Parathyroid adenoma (tissue), 2 donors: ENCODE measurements around the gene ELAVL4.
A peak's percentile ranks its signal among the peaks of the same experiment; 100 is the strongest.

ENCODE experiments used
- H2AFZ ChIP-seq: fragments of 300-600 bp; sonication (generic); one replicate; pipeline ENCODE4 v1.7.0; 2017; ENCODE audit warnings: antibody characterized with exemption, mild to moderate bottlenecking
- H3K27ac ChIP-seq: fragments of 300-600 bp; sonication (generic); one replicate; pipeline ENCODE4 v1.7.0; 2017
- H3K27me3 ChIP-seq: fragments of 300-600 bp; sonication (generic); one replicate; pipeline ENCODE4 v1.7.0; 2017; ENCODE audit warnings: low read length; ENCODE audit not compliant: control insufficient read depth, insufficient read depth
- H3K36me3 ChIP-seq: fragments of 300-600 bp; sonication (generic); one replicate; pipeline ENCODE4 v1.7.0; 2017; ENCODE audit warnings: low read length; ENCODE audit not compliant: control insufficient read depth, insufficient read depth
- H3K4me1 ChIP-seq: fragments of 300-600 bp; sonication (generic); one replicate; pipeline ENCODE4 v1.7.0; 2017; ENCODE audit warnings: control low read depth
- H3K4me2 ChIP-seq: fragments of 300-600 bp; sonication (generic); one replicate; pipeline ENCODE4 v1.7.0; 2017; ENCODE audit warnings: low read length
- H3K4me3 ChIP-seq: fragments of 300-600 bp; sonication (generic); one replicate; pipeline ENCODE4 v1.7.0; 2017; ENCODE audit warnings: low read depth, low read length
- H3K79me2 ChIP-seq: fragments of 300-600 bp; sonication (generic); one replicate; pipeline ENCODE4 v1.7.0; 2017; ENCODE audit warnings: control low read depth
- H3K9ac ChIP-seq: fragments of 300-600 bp; sonication (generic); one replicate; pipeline ENCODE4 v1.7.0; 2017; ENCODE audit warnings: mild to moderate bottlenecking
- H3K9me3 ChIP-seq: fragments of 300-600 bp; sonication (generic); one replicate; pipeline ENCODE4 v1.7.0; 2017; ENCODE audit warnings: low read length; ENCODE audit not compliant: control insufficient read depth
- TF ChIP-seq, protein P1 (sequence below): fragments of 300-600 bp; sonication (generic); IDR thresholded peaks from one replicate; pipeline ENCODE4 v1.7.0; 2017; ENCODE audit warnings: antibody characterized with exemption, mild to moderate bottlenecking
- donor health status: primary hyperparathyroidism.

ELAVL4 gene

GRCh38 chr1:50080904-50081586 lies 27.7 kb upstream of the ELAVL4 start:
- no peaks in the 10 kb centered on the region for H3K79me2 ChIP-seq
- no peaks in the 10 kb centered on the region for H3K9me3 ChIP-seq
- no peak overlapping the region for H3K4me2 ChIP-seq

DNA sequence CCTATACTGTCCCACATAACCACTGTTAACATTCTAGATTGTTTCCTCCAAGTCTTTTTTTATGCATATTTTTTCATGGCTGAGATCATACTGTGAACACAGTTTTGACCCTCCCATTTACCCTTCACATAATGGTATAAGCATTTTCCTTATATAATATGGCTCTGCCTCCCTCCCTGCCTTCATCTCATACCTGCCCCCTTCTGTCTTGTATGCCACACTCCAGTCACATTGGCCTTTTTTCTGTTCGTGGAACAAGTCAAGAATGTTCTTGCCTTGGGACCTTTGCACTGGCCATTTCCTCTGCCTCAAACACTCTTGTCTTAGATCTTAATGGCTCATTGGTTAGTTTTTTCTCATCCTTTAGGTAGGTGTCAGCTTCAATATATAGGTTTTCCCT lies 24.3 kb upstream of the ELAVL4 start:
- TF ChIP-seq, protein P1, sequence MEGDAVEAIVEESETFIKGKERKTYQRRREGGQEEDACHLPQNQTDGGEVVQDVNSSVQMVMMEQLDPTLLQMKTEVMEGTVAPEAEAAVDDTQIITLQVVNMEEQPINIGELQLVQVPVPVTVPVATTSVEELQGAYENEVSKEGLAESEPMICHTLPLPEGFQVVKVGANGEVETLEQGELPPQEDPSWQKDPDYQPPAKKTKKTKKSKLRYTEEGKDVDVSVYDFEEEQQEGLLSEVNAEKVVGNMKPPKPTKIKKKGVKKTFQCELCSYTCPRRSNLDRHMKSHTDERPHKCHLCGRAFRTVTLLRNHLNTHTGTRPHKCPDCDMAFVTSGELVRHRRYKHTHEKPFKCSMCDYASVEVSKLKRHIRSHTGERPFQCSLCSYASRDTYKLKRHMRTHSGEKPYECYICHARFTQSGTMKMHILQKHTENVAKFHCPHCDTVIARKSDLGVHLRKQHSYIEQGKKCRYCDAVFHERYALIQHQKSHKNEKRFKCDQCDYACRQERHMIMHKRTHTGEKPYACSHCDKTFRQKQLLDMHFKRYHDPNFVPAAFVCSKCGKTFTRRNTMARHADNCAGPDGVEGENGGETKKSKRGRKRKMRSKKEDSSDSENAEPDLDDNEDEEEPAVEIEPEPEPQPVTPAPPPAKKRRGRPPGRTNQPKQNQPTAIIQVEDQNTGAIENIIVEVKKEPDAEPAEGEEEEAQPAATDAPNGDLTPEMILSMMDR: no peak
- Histone ChIP-seq H3K79me2 (no peaks in the 10 kb centered on the region), H3K27ac (no peak overlapping the region)

More at GRCh38 chr1:50080904-50081586, 27.7 kb upstream of the ELAVL4 start:
- Histone ChIP-seq H3K27ac (no peak overlapping the region), H2AFZ (no peak overlapping the region), H3K27me3 (no peaks in the 10 kb centered on the region), H3K36me3 (no peaks in the 10 kb centered on the region), H3K4me3 (no peak overlapping the region), H3K4me1 (no peaks in the 10 kb centered on the region), H3K9ac (no peak overlapping the region)
- TF ChIP-seq, protein P1: peak; percentile 23

DNA sequence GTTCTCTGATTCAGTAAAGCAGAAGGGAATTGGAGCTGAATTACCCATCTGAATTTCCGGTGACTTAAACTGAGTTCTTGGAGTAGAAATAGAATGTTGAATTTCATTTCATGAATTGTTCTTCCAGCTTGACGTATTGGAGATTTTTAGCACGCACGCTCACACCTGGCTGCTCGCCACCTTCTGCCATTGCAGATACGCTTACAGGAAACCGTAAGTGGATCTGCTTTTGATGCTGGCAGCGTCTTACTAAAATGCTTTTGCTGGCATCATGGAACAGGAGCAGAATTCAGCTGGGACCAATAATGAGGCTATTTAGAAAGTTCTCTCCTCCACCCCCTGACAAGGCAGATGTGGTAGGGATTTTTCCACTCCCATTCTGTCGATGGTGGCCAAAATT lies 17.7 kb upstream of the ELAVL4 start:
- no peak overlapping the region for H3K9ac ChIP-seq
- H3K4me1 ChIP-seq: no peaks in the 10 kb centered on the region
- H3K79me2 ChIP-seq: no peaks in the 10 kb centered on the region
- no peaks in the 10 kb centered on the region for H3K27me3 ChIP-seq
- no peak overlapping the region for H3K4me3 ChIP-seq
- H2AFZ ChIP-seq: no peak overlapping the region
- H3K27ac ChIP-seq: no peak overlapping the region
- no peaks in the 10 kb centered on the region for H3K9me3 ChIP-seq
- no peaks in the 10 kb centered on the region for H3K36me3 ChIP-seq
- no peak overlapping the region for H3K4me2 ChIP-seq
- TF ChIP-seq, protein P1: no peak

More for the DNA sequence above, 24.3 kb upstream of the ELAVL4 start:
- H3K4me1 ChIP-seq: no peaks in the 10 kb centered on the region
- H3K9me3 ChIP-seq: no peaks in the 10 kb centered on the region
- H3K9ac ChIP-seq: no peak overlapping the region
- no peaks in the 10 kb centered on the region for H3K27me3 ChIP-seq
- H3K4me2 ChIP-seq: no peak overlapping the region
- no peak overlapping the region for H3K4me3 ChIP-seq
- no peaks in the 10 kb centered on the region for H3K36me3 ChIP-seq
- H2AFZ ChIP-seq: no peak overlapping the region

DNA sequence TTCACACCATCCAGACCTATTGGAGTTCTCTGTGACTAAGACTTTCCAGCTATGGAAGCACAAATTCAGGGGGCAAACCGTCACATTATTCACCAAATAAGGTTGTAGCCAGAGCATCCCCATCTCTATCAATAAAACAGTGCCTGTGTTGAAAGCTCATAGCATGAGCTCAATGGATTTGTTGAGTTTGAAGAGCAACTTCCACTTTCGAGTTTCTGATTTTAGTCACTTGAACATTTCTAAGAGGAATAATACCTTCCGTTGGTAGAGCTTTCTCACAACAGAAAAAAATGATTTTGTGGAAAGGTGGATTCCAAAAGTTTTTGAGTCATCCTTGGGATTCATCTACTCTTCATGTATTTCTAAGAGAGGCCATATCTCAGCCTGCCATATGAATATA lies 13.0 kb upstream of the ELAVL4 start:
- Histone ChIP-seq H3K4me3 (no peak overlapping the region), H3K4me1 (no peaks in the 10 kb centered on the region), H3K9me3 (no peaks in the 10 kb centered on the region), H3K36me3 (no peaks in the 10 kb centered on the region), H3K4me2 (no peak overlapping the region), H3K79me2 (no peaks in the 10 kb centered on the region), H3K27me3 (no peaks in the 10 kb centered on the region), H3K27ac (no peak overlapping the region), H2AFZ (no peak overlapping the region), H3K9ac (no peak overlapping the region)
- TF ChIP-seq, protein P1: no peak
